Right forelimb (tissue), 1 donor: ENCODE data around the gene UBASH3B.
A peak's percentile ranks its signal among the peaks of the same experiment; 100 is the strongest.

Experiments used
- DNase-seq: peaks from one replicate; pipeline ENCODE4 v3.0.0-alpha.2; 2018

Gene UBASH3B

DNA sequence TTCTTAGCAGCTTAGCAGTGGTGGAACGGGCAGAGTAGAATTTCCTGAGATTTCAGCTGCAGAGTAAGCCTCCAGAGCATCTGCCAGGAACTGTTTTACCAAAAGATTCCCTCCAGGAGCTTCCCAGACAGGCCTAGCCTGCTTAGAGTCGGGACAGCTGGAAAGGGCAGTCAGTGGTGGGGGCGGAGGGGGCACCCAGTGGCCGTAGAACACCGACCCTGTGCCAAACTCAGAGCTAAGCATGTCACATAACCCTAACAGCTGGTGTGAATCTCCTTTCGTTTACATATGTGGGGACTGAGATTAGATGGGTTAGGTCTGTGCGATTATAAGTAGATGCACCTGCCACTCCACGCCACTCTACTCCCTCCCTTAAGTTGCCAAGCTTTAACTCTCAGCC, 102.8 kb downstream of the UBASH3B start:
- peak; percentile 51 for DNase-seq

DNA sequence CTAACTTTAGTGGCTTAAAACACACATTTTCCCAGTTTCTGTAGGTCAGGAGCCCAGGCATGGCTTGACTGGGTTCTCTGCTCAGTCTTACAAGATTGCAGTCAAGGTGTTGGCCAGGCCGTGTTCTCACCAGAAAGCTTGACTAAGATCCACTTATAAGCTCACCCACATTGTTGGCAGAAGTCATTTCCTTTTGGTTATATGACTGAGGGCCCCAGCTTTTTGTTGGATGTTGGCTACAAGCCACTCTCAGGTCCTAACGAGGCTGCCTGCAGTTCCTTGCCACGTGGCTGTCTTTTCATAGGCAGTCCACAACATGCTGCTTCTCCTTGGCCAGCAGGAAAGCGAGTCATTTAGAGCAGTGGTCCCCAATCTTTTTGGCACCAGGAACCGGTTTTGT, 103.5 kb downstream of the UBASH3B start:
- DNase-seq, result no peak

DNA sequence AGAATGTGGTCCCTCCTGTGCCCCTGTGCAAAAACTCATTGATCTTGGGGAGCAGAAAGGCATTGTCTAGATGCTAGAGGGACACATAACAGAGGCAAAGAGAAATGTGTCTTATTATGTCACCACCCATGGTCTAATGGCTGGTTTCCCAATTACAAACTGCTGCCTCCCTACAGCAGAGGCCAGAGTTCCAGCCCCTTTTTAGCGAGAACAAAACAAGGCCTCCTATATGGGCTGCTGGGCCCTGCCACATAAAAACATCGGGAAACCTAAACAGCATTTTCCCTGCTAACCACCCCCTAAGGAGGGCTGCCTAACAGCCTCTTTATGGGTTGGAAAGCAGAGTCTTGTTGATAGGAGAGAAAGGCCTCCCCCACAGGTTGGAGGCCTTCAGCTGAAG, 107.6 kb downstream of the UBASH3B start:
- DNase-seq, result no peak

DNA sequence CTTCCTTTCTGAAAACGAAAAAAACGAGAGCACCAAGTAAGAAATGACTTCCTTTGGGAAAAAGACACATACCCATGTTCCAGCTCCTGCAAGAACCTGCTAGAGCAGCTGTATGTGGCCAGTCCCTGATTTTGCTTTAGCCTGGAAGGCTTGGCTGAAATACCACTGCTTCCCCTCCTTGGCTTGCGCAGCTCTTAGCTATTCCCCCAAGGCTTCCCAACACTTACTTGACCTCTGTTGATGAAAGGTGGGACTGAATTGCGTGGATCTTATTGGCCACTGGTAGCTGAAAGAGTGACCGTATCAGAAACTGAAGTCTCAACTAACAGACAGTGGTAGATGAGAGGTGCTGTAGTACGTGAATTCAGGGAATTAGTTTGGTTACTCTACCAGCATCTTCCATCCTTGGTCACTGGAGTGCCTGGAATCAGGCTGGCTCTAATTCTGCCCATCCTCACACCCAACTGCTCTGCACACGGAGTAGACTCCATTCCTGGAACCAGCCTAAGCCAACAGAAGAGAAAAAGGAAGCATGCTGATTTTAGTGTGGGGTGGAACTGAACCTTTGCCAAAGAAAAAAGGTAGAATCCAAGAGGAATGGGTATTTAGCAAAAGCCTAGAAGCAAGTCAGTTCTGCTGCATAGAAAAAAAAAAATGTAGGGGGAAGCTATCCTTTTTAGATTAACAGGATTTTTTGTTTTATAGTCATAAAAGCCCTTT, 109.0 kb downstream of the UBASH3B start:
- DNase-seq, result no peak

DNA sequence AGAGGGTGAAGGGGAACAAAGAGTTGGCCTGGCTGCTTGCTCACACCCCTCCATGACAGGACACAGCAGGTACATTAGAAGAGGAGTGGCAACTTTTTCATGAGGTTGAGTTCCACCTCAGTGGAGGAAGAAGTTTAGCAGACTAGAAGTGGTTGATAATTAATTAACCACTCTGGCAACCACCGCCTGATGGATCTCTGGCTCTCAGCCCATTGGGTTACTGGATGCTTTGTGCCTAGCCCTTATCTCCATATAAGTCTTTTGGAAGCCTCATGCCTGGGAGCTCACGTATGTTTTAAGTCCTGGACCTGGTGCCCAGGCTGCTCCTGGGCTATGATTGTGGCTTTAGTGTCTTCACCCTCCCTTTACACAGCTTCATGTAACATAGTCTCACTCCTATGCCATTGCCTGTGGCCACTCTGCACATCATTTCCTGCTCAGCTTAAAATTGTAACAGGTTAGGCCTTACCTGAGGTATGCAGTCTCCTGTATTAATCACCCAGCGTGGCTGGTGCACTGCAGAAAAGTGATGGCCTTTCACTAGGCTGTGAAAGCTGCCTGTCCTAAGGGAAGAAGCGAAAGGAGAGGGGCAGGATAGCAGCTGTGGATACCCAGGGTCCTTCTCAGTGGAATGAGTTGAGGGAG, 110.1 kb downstream of the UBASH3B start:
- no peak for DNase-seq

DNA sequence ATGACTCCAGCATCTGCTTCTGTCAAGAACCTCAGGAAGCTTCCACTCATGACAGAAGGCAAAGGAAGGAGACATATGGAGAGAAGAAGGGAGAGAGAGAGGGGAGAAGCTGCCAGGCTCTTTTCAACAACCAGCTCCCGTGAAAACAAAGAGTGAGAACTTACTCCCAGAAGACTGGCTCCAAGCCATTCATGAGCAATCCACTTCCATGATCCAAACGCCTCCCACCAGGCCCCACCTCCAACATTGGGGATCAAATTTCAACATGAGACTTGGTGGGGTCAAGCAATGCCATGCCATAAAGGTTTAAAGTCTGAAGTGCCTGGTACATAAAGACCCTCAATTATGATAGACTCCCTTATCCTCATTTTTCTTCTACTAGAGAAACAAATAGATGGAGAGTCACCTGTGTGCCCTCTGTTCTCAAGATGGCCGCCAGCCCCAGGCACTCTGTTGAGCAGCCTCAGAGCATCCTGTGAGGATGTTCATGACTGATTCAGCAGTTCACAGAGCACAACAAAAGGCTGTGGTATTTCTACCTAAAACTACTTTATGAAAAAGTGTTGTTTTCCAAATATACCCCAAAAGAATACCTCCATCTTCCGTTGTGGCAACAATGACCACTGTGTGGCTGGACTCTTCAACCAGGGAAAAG, 113.7 kb downstream of the UBASH3B start:
- DNase-seq, result no peak

DNA sequence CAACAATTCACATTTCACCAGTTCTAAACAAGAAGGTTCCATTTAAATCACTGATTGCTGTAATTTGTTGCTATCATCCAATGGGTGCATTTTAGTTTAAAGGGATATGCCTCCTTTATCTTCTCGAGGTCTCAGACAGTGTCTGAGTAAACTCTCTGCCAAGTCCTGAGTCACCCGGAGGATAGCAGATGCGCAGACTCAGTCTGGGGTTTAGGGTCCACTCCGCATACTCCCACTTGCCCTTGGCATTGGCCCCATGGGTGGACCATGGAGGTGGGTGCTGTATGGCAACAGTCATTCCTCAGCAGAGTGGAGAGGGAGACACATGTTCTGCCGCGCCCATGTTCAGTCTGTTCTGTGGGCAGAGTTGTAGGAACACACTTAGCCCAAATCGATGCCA, 117.4 kb downstream of the UBASH3B start:
- DNase-seq, result no peak

DNA sequence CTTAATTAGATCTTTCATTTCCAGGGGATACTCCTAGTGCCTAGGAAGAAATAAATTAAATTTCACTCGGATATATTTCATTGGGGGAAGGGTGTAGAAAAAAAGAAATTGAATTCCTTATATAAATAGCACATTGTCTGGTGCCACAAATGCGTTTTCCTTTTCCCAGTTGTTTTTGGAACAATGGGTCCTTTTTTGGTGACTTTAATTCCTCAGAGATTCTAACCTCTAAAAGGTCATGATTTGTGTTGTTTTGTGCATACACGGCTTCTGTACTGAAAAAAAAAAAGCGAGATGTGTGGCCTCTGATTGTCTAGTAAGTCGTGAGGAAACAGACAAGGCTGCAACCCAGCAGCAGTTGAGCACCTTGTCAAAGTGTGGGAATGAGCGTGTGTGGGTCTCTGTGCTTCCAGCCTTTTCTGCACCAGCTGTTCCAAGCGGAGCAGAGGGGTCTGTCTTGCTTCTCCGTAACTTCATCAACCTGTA, 118.3 kb downstream of the UBASH3B start:
- no peak for DNase-seq

DNA sequence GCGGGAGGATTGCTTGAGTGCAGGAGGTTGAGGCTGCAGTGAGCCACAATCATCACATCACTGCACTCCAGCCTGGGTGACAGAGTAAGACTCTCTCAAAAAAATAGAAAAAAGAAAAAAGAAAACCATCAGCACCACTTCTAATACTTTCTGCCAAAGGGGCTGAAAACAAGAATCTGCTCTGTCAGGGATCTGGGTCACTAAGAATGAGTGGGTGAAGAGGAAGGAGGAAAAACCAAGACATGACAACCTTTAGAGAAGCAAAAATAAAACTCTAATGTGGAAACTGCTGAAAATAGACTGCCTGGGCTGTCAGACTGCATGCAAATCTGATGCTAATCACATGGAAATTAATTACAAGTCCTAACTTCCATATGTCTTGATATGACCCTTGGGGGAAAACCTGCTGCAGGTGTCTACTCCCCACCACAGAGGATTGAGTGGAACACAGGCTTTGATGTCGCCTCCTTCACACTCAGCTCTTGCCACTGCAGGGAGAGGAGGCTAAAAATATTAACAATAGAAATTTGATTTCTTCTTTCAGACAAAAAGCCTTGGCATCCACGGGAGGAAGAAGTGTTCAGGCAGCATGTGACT, 120.3 kb downstream of the UBASH3B start:
- no peak for DNase-seq

DNA sequence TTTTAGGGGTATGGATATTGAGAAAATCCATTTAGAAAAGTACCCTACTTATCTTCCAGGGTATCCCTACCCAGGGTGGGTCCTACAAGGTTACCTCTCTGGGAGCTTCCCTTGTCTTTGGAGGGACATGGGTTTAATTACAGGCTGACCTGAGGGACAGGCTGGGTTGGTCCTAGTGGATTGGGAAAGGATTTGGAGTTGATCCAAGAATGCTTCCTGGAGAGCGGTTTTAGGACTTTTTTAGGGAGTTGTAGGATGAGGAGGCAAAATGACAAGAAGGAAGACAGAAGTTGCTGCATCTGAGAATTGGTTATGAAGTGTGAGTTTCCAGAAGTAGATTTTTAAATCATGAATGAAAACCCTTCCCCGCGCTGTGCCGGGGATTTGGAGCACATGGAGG, 121.0 kb downstream of the UBASH3B start:
- no peak for DNase-seq

DNA sequence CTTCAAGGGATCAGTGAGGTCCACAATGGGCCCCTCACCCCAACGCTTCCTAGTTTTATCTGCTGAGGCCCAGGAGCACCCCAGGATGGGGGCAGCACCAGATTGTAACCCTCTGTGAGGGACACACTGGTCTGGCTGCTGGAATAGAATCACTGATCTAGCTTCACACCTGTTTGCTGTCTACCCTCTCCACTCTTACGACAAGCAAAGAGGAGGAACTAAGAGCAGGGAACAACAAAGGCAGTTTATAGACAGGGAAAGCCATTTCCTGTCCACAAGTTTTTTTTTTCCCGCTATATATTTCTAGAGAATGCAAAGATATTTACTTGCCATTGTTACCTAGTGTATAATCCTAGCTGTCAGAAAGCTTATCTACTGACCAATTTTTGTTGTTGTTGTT, 121.8 kb downstream of the UBASH3B start:
- DNase-seq, result no peak

DNA sequence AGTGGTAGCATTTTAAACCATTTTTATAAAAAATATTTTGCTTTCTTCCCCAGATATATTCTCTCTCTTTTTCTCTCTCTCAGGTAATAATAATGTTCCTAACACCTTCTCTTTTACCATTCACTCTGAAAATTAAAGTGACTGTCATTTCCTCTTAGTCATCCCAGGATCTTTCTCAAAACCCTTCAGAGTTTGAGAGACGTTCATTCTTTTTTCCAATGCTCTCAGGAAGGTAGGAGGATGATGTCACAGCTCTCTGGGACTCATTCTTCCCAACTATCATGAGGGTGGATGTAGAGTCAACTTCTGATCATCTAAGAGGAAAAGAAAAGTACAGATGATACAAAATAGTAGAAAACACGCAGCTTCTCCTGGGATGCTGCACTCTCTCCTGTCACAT, 122.6 kb downstream of the UBASH3B start:
- DNase-seq, result no peak

DNA sequence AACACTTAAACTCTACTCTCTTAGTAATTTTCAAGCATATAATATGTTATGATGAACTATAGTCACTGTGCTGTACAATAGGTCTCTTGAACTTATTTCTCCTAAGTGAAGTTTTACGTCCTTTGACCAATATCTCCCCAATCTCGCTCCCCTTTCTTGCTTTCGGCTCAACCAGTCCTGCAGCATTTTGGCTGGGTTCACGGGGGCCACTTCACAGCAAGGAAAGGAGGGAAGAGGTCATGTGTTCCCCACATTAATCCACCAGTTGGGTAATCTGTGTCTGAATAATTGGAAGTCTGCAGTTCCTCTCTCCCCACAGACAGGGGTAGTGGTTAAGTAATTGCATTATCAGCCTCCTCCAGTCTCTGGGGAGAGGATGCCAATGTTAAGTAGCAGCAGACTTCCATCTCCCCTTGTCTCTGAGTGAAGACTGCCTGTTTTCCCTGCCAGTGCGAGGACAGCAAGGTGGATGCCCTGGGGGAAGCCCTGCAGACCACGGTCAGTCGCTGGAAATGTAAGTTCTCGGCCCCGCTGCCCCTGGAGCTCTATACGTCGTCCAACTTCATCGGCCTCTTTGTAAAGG, 123.6 kb downstream of the UBASH3B start:
- DNase-seq, result no peak

DNA sequence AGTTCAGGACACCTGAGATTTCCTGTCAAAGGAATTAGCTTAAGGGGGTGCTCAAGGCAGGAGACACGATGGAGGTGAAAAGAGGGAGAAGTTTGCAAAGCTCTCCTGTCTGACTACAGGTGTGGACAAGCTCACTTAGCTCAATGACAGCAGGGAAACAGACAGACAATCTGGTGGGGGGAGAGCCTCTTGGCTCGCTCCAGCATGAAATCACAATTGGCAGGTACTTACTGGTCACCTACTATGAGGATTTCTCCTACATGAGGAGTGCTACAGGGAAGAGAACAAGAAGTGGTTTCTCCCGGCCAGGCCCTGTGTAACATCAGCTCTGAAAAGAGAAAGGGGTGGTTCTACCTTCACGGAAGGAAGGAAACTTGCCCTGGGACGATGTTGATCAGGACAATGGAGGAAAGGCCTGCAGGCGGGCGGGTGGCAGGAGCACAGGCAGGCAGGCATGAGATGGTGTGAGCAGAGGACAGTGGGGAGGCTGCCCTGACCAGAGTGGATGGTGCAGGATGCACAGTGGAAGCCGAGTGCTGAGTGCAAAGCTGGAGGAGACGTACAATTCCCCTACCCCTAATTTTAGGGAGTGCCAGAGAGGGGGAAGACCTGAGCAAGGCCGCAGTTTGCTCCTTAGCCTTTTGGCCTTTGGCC, 124.9 kb downstream of the UBASH3B start:
- DNase-seq, result no peak

DNA sequence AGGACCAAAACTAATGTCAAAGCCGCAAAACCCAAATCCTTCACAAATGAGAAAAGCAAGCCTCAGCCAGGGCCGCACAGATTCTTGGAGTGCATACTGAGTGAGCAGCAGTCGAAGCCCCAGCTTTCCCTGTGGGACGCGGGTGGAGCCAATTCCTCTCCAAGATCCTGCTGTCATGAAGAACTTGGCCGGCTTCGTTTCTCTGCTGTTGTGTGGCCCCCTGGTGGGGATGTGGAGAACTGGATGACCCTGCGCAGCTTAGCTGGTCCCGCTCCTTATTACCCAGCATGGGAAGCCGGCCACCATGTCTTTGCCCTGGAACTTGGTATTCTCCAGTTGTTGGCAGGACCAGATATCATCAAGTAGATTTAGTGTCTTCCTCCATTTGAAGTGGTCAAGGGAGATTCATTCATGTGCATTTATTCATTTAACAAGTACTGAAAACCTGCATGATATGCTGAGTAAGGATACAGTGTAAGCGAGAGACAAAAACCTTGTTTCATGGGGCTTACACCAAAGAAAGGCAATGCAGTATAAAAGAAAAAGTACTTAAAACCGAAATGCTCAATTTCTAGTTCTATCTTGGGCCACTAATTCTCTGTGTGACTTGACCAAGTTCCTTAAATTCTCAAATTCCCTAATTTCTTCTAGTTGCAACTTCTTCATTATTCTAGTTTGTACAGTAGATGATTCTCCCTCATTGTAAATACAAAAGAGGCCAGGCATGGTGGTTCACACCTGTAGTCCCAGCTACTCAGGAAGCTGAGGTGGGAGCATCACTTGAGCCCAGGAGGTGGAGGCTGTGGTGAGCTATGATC, 126.1 kb downstream of the UBASH3B start:
- peak; percentile 95 for DNase-seq

DNA sequence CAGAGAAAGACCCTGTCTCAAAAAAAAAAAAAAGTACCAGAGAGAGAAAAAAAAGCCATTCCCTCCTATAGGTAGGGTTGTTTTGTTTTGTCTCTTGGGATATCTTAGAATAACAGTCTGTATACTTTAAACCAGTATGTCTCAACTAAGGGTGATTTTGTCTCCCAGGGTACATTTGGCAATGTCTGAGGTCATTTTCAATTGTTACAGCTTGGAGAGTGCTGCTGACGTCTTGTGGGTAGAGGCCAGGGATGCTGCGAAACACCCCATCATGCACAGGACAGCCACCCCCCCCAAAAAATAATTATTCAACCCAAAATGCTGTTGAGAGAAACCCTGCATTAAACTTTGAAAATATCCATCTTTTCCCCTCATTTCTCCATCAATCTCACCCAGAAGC, 126.7 kb downstream of the UBASH3B start:
- DNase-seq, result no peak

DNA sequence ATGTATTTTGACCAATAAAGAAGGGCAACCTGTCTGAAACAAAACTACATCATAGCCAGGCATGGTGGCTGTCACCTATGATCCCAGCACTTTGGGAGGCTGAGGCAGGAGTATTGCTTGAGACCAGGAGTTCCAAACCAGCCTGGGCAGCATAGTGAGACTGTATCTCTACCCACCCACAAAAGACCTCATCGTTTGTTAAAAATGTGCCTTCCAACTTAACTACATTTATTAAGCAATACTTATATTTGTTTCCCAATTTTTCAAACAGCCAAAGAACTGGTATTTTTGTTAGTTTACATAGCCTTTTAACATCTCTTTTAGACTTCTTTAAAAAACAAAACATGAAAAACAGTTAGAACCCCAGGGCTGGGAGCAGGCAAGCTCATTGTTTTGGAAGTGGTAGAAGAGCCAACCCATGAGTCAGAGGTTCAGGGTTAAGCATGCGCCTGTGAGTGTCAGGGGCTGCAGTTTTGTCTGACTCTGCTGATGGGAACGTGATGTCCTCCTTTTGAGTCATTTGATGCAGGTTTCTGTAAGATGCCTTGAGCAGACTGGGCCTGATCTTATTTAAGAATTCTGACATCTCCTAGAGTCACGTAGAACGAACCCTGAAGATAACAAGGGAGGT, 128.9 kb downstream of the UBASH3B start:
- no peak for DNase-seq

DNA sequence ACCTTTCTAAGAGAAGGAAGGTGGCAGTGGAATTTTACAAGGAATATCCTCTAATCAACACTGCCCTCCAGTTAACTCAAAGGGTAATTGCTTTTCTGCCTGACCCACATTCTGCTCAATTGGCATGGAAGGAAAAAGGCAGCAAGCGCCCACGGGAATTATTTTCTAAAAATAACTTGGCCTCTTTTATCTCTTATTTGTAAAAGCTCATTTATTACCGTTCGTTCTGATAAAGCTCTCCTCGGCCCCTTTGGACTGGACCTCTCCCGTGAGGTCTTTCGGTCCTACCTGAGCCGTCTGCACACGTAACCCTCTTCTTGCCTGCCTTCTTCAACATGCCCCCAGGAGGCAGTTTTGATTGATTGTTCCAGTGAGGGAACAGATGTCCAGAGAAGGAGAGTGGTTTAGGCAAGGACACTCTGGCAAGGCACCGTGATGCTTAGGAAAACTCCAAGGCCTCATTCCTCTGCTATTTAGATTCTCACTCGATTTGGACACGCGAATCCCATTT, 129.6 kb downstream of the UBASH3B start:
- no peak for DNase-seq

DNA sequence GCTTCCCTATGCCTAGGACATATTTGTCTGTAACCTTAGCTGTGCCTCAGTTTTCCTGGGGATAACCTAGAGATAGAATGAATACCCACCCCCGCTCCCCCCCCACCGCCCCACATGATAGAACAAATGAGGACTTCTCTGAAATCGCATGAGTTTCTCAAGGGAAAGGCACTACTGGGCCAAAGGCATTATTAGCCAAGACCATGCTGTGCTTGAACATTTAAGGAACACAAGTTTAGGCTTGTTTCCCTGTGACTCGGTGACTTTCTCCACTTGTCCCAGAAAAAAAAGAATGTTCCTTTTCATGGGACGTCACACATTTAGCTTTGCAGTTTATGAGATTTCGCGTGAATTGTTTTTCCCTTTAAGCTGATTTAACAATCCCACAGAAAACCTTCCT, 131.4 kb downstream of the UBASH3B start:
- DNase-seq, result no peak

DNA sequence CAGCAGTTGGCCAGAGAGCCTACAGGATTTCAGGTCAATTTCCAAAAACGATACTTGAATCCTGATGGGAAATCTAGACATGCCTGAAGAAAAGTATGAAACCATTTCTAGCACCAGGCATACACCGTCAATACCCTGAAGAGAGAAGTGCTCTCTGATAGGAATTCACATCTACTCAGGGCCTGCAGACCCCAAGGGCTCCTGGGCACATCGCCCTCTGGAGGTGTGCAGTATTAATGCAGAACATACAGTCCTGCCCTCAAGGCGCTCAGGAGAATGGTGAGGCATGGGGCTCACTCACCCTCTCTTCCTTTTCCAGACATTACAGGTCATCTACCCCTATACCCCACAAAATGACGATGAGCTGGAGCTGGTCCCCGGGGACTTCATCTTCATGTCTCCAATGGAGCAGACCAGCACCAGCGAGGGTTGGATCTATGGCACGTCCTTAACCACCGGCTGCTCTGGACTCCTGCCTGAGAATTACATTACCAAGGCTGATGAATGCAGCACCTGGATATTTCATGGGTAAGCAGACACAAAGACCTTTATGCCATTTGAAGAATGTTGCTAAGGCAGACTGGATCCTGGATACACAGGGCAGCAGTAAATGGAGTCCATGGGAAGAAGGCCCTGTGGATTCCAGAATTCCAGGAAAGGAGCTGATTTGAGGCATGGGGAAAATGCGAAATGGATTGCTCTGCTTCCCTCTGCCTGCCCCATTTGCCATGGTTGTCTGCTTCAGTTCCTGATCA, 133.4 kb downstream of the UBASH3B start:
- no peak for DNase-seq
